ENCODE results near the gene RBM14. TPM values are rescaled to one million over a fixed set of nuclear protein-coding genes. Genes with fewer than 3 reads are reported as not detected.

Gene RBM14
- total and polyA plus RNA-seq, 2 donors (not counting 3 experiments of a cell fraction or from before 2014, with no cell fraction given), result 44.0 to 104 TPM

- dilution Hi-C loops (cut with MboI; ENCODE audit: extremely low pct_ligation_motif_present, low sequenced_read_pairs), result no loop called here
- FAIRE-seq, result peak; percentile 87
- H2AFZ ChIP-seq (ENCODE audit: low read depth, low read length), result peak within 1 kb of the TSS; percentile 70
- ChIA-PET POLR2A (interaction anchor here (0.6 to 1.8 kb wide), 4 partner anchors 48 to 364 kb away, joined by 3 to 4 read pairs (median 3); partner anchors contain the start of genes BBS1, RBM14 and RBM4), CTCF (interaction anchor here (0.8 to 2.9 kb wide), 8 partner anchors 9 to 110 kb away, joined by 3 to 18 read pairs (median 6); partner anchors contain the start of genes ACTN3, CCDC87, CCS and RBM4B)
- no peak within 1 kb of the TSS for H3K27ac ChIP-seq (ENCODE audit: insufficient read depth, low read depth, low read length)
- intact Hi-C loops (cut with micrococcal nuclease), result no loop called here
- TF ChIP-seq MAX (IDR thresholded peaks at IDR 0.05; ENCODE audit: insufficient read depth, insufficient read length), result peak; percentile 95
- no peak for TF ChIP-seq GATA2 (IDR thresholded peaks at IDR 0.05; ENCODE audit: insufficient read depth, insufficient read length, low read depth, low read length)
- H3K36me3 ChIP-seq (ENCODE audit: control insufficient read depth in 2 of 2, extremely low read depth in 1 of 2, insufficient read depth in 2 of 2, low read length in 2 of 2), result no peaks in the 10 kb centered on the region
- no peaks in the 10 kb centered on the region for H3K79me2 ChIP-seq (ENCODE audit: control insufficient read depth, insufficient read depth, low read length)
- no peaks in the 10 kb centered on the region for H3K9me1 ChIP-seq (replicated peaks; ENCODE audit: control insufficient read depth, extremely low read depth, insufficient read depth, low read length)
- H3K9me3 ChIP-seq (replicated peaks; ENCODE audit: control insufficient read depth, insufficient read depth, low read length), result no peaks in the 10 kb centered on the region
- H3K27me3 ChIP-seq (ENCODE audit: control insufficient read depth in 2 of 2, insufficient read depth in 2 of 2, low read length in 2 of 2), result no peaks in the 10 kb centered on the region
- no peak within 1 kb of the TSS for H3K9ac ChIP-seq (replicated peaks; ENCODE audit: extremely low read depth, insufficient read depth, low read length)
- H3K4me3 ChIP-seq (replicated peaks in 1 of 3; ENCODE audit: insufficient read depth in 1 of 3, low read depth in 1 of 3, low read length in 3 of 3), result peak within 1 kb of the TSS in 1 of 3 experiments; percentile 44
- no TSS peak for BruUV-seq (replicated peaks)
- DNase-seq (ENCODE audit: low read depth, low spot score), result peak; percentile 85
- H4K20me1 ChIP-seq (replicated peaks; ENCODE audit: control insufficient read depth, extremely low read depth, insufficient read depth, low read length), result no peaks in the 10 kb centered on the region
- H3K4me2 ChIP-seq (ENCODE audit: insufficient read depth, low read length), result peak within 1 kb of the TSS; percentile 69
- H3K4me1 ChIP-seq (ENCODE audit: control insufficient read depth, extremely low read depth, insufficient read depth, low read length), result peaks cover 3% of the 10 kb centered on the region
Measured at GRCh38 chr11:66568124-66568916, 48.1 kb upstream of the RBM14 start, which contains the start of gene CTSF. Gene CTSF, minus strand, starts transcription at chr11:66568606. Its CDS starts 120 bp downstream, at chr11:66568486.

DNA sequence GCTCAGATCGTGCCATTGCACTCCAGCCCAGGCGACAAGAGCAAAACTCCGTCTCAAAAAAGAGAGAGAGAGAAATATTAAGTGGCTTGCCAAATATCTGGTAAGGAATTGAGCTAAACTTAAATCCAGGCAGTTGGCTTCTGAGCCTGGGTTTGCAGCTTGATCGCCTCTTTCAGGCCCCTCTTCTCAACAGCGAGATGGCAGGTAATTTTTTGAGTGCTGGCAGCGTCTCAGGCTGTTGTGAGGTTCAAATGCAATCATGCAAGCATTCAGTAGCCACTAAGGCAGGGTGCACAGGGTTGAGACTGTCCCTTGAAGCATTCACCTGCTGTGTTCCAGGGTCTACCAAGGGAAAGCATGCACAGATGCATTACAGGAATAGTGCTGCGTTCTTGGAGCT is 47.4 kb upstream of the RBM14 start:
- peaks cover 3% of the 10 kb centered on the region for H3K4me1 ChIP-seq (ENCODE audit: control insufficient read depth, extremely low read depth, insufficient read depth, low read length)
- TF ChIP-seq MYC (IDR thresholded peaks at IDR 0.05; ENCODE audit: low read depth, low read length), result no peak
- no peak for TF ChIP-seq FOS (IDR thresholded peaks at IDR 0.05; ENCODE audit: borderline replicate concordance, insufficient read depth, low read length)
- TF ChIP-seq POLR2AphosphoS5 (IDR thresholded peaks at IDR 0.05; ENCODE audit: insufficient read depth, low read depth, low read length), result no peak
- TF ChIP-seq GATA2 (IDR thresholded peaks at IDR 0.05; ENCODE audit: insufficient read depth, insufficient read length, low read depth, low read length), result no peak
- no peak for TF ChIP-seq EZH2 (IDR thresholded peaks at IDR 0.05; ENCODE audit: borderline replicate concordance, low read depth, low read length, severe bottlenecking)
- TF ChIP-seq POLR2A (IDR thresholded peaks at IDR 0.05; ENCODE audit: low read depth, low read length), result no peak
- TF ChIP-seq, protein P1, sequence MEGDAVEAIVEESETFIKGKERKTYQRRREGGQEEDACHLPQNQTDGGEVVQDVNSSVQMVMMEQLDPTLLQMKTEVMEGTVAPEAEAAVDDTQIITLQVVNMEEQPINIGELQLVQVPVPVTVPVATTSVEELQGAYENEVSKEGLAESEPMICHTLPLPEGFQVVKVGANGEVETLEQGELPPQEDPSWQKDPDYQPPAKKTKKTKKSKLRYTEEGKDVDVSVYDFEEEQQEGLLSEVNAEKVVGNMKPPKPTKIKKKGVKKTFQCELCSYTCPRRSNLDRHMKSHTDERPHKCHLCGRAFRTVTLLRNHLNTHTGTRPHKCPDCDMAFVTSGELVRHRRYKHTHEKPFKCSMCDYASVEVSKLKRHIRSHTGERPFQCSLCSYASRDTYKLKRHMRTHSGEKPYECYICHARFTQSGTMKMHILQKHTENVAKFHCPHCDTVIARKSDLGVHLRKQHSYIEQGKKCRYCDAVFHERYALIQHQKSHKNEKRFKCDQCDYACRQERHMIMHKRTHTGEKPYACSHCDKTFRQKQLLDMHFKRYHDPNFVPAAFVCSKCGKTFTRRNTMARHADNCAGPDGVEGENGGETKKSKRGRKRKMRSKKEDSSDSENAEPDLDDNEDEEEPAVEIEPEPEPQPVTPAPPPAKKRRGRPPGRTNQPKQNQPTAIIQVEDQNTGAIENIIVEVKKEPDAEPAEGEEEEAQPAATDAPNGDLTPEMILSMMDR (IDR thresholded peaks at IDR 0.05; ENCODE audit: extremely low read depth in 1 of 2, insufficient read depth in 1 of 2, low read depth in 1 of 2, low read length in 2 of 2), result no peak
- TF ChIP-seq MAX (IDR thresholded peaks at IDR 0.05; ENCODE audit: insufficient read depth, insufficient read length), result no peak
- TF ChIP-seq JUN (IDR thresholded peaks at IDR 0.05; ENCODE audit: borderline replicate concordance, insufficient read depth, insufficient read length, low read depth), result no peak
- H3K27ac ChIP-seq (ENCODE audit: insufficient read depth, low read depth, low read length), result no peak overlapping the region
- H3K36me3 ChIP-seq (ENCODE audit: control insufficient read depth in 2 of 2, extremely low read depth in 1 of 2, insufficient read depth in 2 of 2, low read length in 2 of 2), result no peaks in the 10 kb centered on the region
- no peaks in the 10 kb centered on the region for H3K27me3 ChIP-seq (ENCODE audit: control insufficient read depth in 2 of 2, insufficient read depth in 2 of 2, low read length in 2 of 2)
- no peaks in the 10 kb centered on the region for H3K79me2 ChIP-seq (ENCODE audit: control insufficient read depth, insufficient read depth, low read length)
- intact Hi-C loops (cut with micrococcal nuclease) (no loop called here), dilution Hi-C loops (cut with MboI; ENCODE audit: extremely low pct_ligation_motif_present, low sequenced_read_pairs) (no loop called here)
- no peaks in the 10 kb centered on the region for H3K9me1 ChIP-seq (replicated peaks; ENCODE audit: control insufficient read depth, extremely low read depth, insufficient read depth, low read length)
- FAIRE-seq (no peak), DNase-seq (ENCODE audit: low read depth, low spot score) (no peak)
- POLR2A ChIA-PET, result interaction anchor here (0.8 kb wide), 1 partner anchor 58 kb away, joined by 3 read pairs; the partner anchor contains the start of gene BBS1
- H3K4me3 ChIP-seq (replicated peaks in 1 of 3; ENCODE audit: insufficient read depth in 1 of 3, low read depth in 1 of 3, low read length in 3 of 3), result no peak overlapping the region
- no peaks in the 10 kb centered on the region for H4K20me1 ChIP-seq (replicated peaks; ENCODE audit: control insufficient read depth, extremely low read depth, insufficient read depth, low read length)
- no peak overlapping the region for H3K9ac ChIP-seq (replicated peaks; ENCODE audit: extremely low read depth, insufficient read depth, low read length)
- no peaks in the 10 kb centered on the region for H3K9me3 ChIP-seq (replicated peaks; ENCODE audit: control insufficient read depth, insufficient read depth, low read length)
- H2AFZ ChIP-seq (ENCODE audit: low read depth, low read length), result no peak overlapping the region
- CTCF ChIA-PET, result interaction anchor here (0.8 to 2.9 kb wide), 9 partner anchors 9 to 183 kb away, joined by 3 to 18 read pairs (median 5); partner anchors contain the start of genes ACTN3, CCDC87, CCS and RBM4B
- no TSS peak for BruUV-seq (replicated peaks)
- H3K4me2 ChIP-seq (ENCODE audit: insufficient read depth, low read length), result no peak overlapping the region
